HepG2 (cell line): ENCODE data around the gene DYRK1B.

Experiments used
- BHLHE40 ChIP-seq: IDR thresholded peaks from 2 replicates; pipeline ENCODE4 v1.6.1; 2011; ENCODE audit warnings: low read length, improper control_type of control experiment
- BRF2 ChIP-seq: sonication (generic); formaldehyde crosslinking; IDR thresholded peaks from 2 replicates; pipeline ENCODE4 v1.8.1; 2022; ENCODE audit warnings: mild to moderate bottlenecking, missing genetic modification reagents
- KMT2B ChIP-seq: IDR thresholded peaks from 2 replicates; pipeline ENCODE4 v1.6.1; 2016; ENCODE audit warnings: missing genetic modification reagents, missing compliant biosample characterization
- MLX ChIP-seq: IDR thresholded peaks from 2 replicates; pipeline ENCODE4 v1.6.1; 2016
- SP1 ChIP-seq, 2 experiments: fragments of 450-650 bp in 1 of 2; sonication (generic) in 1 of 2; formaldehyde crosslinking in 1 of 2; IDR thresholded peaks; 2 replicates each; pipeline versions ENCODE4 v1.4.0 to v1.6.1; 2016 to 2020; ENCODE audit warnings: missing genetic modification reagents in 1 of 2
- TFDP2 ChIP-seq: sonication (generic); formaldehyde crosslinking; IDR thresholded peaks from 2 replicates; pipeline ENCODE4 v1.4.0; 2020; ENCODE audit warnings: missing genetic modification reagents
- ZNF101 ChIP-seq: sonication (generic); formaldehyde crosslinking; IDR thresholded peaks from 2 replicates; pipeline ENCODE4 v1.4.0; 2020; ENCODE audit warnings: mild to moderate bottlenecking, low read depth, missing genetic modification reagents, borderline replicate concordance
- ZNF329 ChIP-seq: sonication (generic); formaldehyde crosslinking; IDR thresholded peaks from 2 replicates; pipeline ENCODE4 v1.9.0; 2021; ENCODE audit warnings: low read depth, mild to moderate bottlenecking, missing genetic modification reagents
- ZNF747 ChIP-seq: sonication (generic); formaldehyde crosslinking; IDR thresholded peaks from 2 replicates; pipeline ENCODE4 v1.8.1; 2023; ENCODE audit warnings: missing genetic modification reagents, mild to moderate bottlenecking, borderline replicate concordance

- TF ChIP-seq TFDP2 (CRISPR knock-in tag) (no peak), ZNF329 (CRISPR knock-in tag) (no peak), SP1 (IDR thresholded peaks at IDR 0.05) (no peak), SP1 (CRISPR knock-in tag; IDR thresholded peaks at IDR 0.05) (no peak), KMT2B (no peak), BHLHE40 (no peak), ZNF747 (CRISPR knock-in tag) (no peak), BRF2 (CRISPR knock-in tag) (no peak), MLX (CRISPR knock-in tag) (no peak), ZNF101 (CRISPR knock-in tag) (no peak)
These were observed 8.9 kb downstream of the DYRK1B start for GRCh38 chr19:39825093-39825463.
